Right atrium auricular region (tissue), 2 donors: ENCODE data around the gene CALN1. TPM values are rescaled to one million over a fixed set of nuclear protein-coding genes. Genes with fewer than 3 reads are reported as not detected.

ENCODE experiments used
- DNase-seq: peaks from one replicate; pipeline ENCODE4 v3.0.0-alpha.2; 2019; ENCODE audit warnings: low spot score
- H3K27ac ChIP-seq, 2 donors: fragments of 200-600 bp; sonication (generic); 1 replicate in 1 of 2; 2 replicates in 1 of 2; pipeline ENCODE4 v1.5.1; 2016 to 2019
- H3K27me3 ChIP-seq, 2 donors: fragments of 200-600 bp; sonication (generic); one replicate each; pipeline versions ENCODE4 v1.5.1 to v1.6.0; 2017 to 2019
- H3K36me3 ChIP-seq: fragments of 200-600 bp; sonication (generic); one replicate; pipeline ENCODE4 v1.5.1; 2016
- H3K4me1 ChIP-seq, 2 donors: fragments of 200-600 bp; sonication (generic); one replicate each; pipeline versions ENCODE4 v1.5.1 to v1.6.0; 2017 to 2019
- H3K4me3 ChIP-seq, 2 donors: fragments of 200-600 bp; sonication (generic); 1 replicate in 1 of 2; 2 replicates in 1 of 2; pipeline ENCODE4 v1.5.1; 2017 to 2019; ENCODE audit warnings: mild to moderate bottlenecking in 1 of 2, moderate library complexity in 1 of 2
- H3K9me3 ChIP-seq, 2 donors: fragments of 200-600 bp; sonication (generic); one replicate each; pipeline ENCODE4 v1.5.1; 2019
- CTCF ChIP-seq, 2 donors: fragments of 200-600 bp; sonication (generic); IDR thresholded peaks; one replicate each; pipeline ENCODE4 v1.5.1; 2019; ENCODE audit warnings: antibody characterized with exemption in 2 of 2
- total RNA-seq, 2 donors: library from RNA; depleted of rRNA; stranded (reverse); fragments of >200 nt; gene quantifications; one replicate each; pipeline ENCODE4 v1.1.0, GENCODE V29; 2016

The CALN1 gene
- total RNA-seq, 2 donors from 2014 or later = not detected

GRCh38 chr7:72445075-72445474 is 32.9 kb upstream of the CALN1 start:
- TF ChIP-seq CTCF (IDR thresholded peaks at IDR 0.05) = no peak
- H3K27me3 ChIP-seq = no peaks in the 10 kb centered on the region
- no peak overlapping the region for H3K27ac ChIP-seq
- H3K9me3 ChIP-seq = no peaks in the 10 kb centered on the region
- H3K4me3 ChIP-seq = no peak overlapping the region
- H3K4me1 ChIP-seq = no peaks in the 10 kb centered on the region
- DNase-seq = no peak
- no peaks in the 10 kb centered on the region for H3K36me3 ChIP-seq

GRCh38 chr7:72444026-72444776 is 32.1 kb upstream of the CALN1 start:
- Histone ChIP-seq H3K9me3 (no peaks in the 10 kb centered on the region), H3K4me3 (no peak overlapping the region), H3K27me3 (no peaks in the 10 kb centered on the region), H3K4me1 (no peaks in the 10 kb centered on the region), H3K27ac (no peak overlapping the region), H3K36me3 (no peaks in the 10 kb centered on the region)
- no peak for TF ChIP-seq CTCF (IDR thresholded peaks at IDR 0.05)
- DNase-seq = no peak

- no peak for TF ChIP-seq CTCF (IDR thresholded peaks at IDR 0.05)
- Histone ChIP-seq H3K36me3 (no peaks in the 10 kb centered on the region), H3K4me3 (no peak overlapping the region), H3K9me3 (no peaks in the 10 kb centered on the region), H3K4me1 (no peaks in the 10 kb centered on the region), H3K27me3 (no peaks in the 10 kb centered on the region), H3K27ac (no peak overlapping the region)
- no peak for DNase-seq
Observed at GRCh38 chr7:72441791-72442190, 29.7 kb upstream of the CALN1 start.

- H3K9me3 ChIP-seq = no peaks in the 10 kb centered on the region
- TF ChIP-seq CTCF (IDR thresholded peaks at IDR 0.05) = no peak
Observed at GRCh38 chr7:72438491-72438890, 26.4 kb upstream of the CALN1 start.

GRCh38 chr7:72437610-72438009 is 25.5 kb upstream of the CALN1 start:
- H3K36me3 ChIP-seq = no peaks in the 10 kb centered on the region
- no peak for DNase-seq
- TF ChIP-seq CTCF (IDR thresholded peaks at IDR 0.05) = no peak

More at GRCh38 chr7:72438491-72438890, 26.4 kb upstream of the CALN1 start:
- Histone ChIP-seq H3K27ac (no peak overlapping the region), H3K4me3 (no peak overlapping the region), H3K27me3 (no peaks in the 10 kb centered on the region), H3K36me3 (no peaks in the 10 kb centered on the region), H3K4me1 (peaks cover 0 to 7% of the 10 kb centered on the region in 2 donors)
- no peak for DNase-seq

More at GRCh38 chr7:72437610-72438009, 25.5 kb upstream of the CALN1 start:
- Histone ChIP-seq H3K27me3 (no peaks in the 10 kb centered on the region), H3K4me3 (no peak overlapping the region), H3K9me3 (no peaks in the 10 kb centered on the region), H3K4me1 (peaks cover 0 to 7% of the 10 kb centered on the region in 2 donors), H3K27ac (no peak overlapping the region)
